HK-2 (cell line): ENCODE measurements around the gene SLC6A3.
"Not testable (repeated sequence)": the region's sequence is repeated elsewhere in the genome, so short reads cannot be mapped to it uniquely, and the experiment has no call there.

Experiments
- DNase-seq: peaks from one replicate; pipeline ENCODE4 v3.0.0-alpha.2; 2018; ENCODE audit not compliant: unreplicated experiment

SLC6A3 gene

GRCh38 chr5:1478271-1479035, 33.2 kb upstream of the SLC6A3 start:
- DNase-seq, result no peak

DNA sequence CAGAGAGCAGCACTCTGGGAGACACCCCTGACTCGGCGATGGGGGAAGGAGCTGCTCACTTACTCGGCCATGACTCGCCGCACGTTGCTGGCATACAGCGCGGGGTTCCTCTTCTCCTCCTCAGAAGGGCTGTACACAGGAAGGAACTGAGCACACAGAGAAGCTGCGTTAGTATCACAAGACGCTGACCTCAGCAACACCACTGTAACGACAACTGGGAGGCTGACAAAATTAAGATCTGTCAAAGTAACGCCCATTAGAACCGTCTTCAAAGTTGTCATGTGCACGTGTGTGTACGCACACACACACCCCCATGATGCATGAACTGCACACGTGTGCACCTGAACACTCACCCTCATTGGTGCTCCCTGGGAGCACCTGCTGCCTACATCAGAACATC, 32.1 kb upstream of the SLC6A3 start:
- DNase-seq, result no peak

DNA sequence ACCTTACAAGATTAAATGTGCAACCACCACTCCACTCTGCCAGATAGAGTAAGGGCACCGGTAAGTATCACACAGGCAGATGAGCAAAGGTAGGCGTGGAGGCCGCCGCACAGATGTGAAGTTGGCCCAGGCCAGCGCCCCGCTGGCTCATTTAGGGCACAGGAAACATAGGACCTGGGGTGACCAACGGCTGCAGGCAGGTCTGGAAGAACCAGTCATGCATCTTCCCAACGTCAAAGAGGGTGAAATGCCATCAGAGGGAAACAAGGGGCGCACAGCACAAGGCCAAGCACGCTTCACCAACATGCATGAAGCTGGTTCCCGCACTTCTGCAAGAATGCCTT, 31.7 kb upstream of the SLC6A3 start:
- no peak for DNase-seq

DNA sequence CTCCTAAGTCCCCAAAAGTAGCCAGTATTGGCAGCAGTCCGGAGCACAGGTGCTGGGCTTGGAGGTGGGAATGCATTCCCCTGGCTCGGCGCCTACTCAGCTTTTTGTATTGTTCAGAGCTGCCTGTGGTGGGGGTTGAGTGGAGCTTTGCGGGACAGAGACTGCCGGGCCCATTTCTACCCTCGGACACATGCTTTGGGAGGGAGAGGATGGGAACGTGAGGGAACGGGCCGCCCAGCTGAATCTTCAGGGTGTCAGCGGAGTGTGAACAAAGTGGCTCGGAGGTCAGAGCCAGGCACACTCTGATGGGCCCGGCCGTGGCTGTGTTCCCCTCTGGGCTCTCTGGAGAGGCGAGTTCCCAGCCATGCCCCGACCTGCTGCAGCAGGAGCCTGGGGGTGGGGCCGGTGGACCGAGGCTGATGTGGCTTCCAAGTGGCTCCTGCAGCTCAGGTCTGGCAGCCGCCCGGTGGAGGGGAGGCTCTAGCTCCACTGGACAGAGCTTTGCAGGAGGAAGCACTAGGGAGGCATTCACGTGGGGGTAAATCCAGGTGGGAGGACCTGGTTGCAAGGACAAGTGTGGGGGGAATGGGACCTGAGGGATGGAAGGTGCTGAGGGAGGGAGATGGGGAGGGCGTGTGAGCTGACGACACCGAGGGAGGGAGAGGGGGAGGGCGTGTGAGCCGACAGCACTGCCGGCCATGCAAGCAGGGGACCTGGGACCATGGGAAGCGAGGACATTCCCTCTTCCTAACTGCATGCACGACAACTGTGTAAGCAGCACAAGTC, 31.1 kb upstream of the SLC6A3 start:
- no peak for DNase-seq

- DNase-seq, result not testable (repeated sequence)
Observed at GRCh38 chr5:1475544-1475900, 30.3 kb upstream of the SLC6A3 start.

DNA sequence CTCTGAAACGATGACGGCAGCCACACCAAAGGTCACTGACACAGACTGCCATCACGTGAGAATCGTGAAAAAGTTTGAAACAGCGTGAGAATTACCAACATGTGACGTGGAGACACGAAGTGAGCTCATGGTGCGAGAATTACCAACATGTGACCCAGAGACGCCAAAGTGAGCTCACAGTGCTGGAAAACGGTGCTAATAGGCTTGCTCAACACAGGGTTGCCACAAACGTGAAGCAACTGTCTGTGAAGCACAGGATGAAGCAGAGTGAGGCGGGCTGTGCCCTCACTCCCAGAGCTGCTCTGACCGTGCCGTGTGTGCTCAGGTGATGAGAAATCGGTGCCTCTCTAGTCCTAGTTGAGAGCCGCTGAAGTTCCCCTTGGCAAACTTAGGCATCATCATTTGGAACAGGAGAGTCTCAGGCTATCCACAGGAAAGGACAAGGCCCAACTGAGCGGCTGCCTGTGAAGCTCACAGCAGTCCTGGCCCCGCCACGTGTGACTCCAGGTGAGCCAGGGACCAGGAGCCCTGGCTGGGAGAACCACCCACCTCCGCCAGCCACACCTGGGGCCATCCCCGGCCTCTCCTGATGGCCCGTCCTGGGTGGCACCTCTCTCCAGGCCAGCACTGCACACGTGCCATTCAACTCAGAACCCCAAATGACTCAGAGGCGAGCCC, 29.8 kb upstream of the SLC6A3 start:
- no peak for DNase-seq

DNA sequence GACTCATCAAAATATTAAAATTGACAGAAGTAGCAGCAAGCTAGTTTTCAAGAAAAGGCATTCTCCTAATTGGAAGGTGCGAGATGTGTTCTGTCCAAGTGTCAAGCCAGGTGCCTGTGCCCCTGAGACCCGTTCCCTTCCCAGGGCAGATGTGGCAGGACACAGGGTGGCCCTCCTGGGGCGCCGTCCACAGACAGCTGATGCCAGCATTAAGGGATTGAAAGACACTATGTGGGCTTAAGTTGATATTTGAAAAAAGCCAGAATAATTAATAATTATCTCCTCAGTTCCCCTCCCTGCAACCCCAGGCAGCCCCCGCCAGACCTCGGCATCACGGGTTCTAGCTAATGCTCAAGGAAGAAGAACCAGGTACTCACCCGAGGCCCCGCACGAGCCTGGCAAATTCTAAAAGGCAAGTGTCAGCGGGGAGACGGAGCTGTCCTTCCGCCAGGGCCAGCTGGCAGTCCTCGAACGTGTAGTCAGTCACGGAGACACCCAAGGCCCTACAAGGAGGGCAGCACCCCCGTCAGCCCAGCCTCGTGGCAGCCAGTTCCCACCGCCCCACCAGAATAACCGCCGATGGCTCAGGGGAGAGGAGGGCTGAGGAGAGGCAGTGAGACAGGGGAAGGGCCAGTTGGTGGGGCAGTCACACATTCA, 29.1 kb upstream of the SLC6A3 start:
- no peak for DNase-seq

- DNase-seq, result no peak
Observed at GRCh38 chr5:1473746-1474145, 28.5 kb upstream of the SLC6A3 start.

DNA sequence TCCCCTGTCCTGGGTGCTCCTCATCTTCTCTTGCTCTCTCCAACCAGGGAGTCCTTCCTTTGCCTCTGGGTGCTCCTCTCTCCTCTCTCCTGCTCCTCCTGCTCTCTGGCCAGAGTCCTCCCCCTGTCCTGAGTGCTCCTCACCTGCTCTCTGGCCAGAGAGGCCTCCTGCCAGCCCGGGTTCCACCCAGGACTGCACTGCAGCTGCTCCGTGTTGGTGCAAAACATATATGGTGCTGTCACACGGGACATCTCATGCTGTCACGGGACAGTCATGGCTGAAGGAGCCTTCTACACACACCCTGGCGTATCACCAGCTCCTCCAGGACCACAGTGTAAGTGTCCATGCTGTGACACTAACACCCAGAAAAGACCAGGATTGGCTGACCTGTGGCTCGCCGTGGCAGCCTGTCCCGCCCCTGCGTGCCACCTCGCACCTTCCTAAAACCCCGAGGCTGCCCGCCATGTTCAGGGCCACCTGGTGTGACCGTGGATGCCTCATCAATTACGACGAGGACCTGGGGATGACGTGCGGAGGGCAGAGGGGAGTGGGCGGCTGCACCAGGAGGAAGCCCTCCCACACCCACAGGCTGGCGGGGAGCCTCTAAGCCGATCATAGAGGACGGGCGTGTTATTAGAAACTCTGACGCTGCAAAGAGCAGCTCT, 27.9 kb upstream of the SLC6A3 start:
- no peak for DNase-seq

- no peak for DNase-seq
Observed at GRCh38 chr5:1471997-1472963, 27.0 kb upstream of the SLC6A3 start.

DNA sequence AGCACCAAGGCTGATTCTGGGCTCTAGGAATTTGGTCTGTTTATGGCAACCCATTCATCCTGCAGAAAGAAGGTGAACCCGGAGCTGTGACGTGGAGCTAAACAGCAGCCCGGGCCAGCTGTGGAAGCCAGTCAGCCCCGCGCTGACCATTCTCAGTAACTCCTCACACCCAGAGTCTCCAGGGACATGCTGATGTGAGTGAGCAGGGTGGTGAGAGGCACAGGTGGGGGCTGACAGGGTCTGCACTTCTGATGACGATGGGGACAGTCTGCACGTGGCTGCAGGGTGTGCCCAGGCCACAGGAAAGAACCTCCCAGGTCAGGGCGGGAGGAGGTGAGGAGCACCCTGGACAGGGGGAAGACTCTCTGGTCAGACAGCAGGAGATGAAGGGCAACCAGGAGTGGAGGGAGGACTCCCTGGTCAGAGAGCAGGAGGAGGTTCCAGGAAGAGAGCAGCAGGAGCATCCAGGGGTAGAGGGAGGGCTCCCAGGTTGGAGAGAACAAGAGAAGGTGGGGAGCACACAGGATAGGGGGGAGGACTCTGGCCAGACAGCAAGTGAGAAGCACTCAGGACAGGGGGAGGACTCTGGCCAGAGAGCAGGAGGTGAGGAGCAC, 26.1 kb upstream of the SLC6A3 start:
- DNase-seq, result no peak

- DNase-seq, result no peak
Observed at GRCh38 chr5:1470762-1471211, 25.5 kb upstream of the SLC6A3 start.

GRCh38 chr5:1468629-1469527, 23.6 kb upstream of the SLC6A3 start:
- no peak for DNase-seq

- no peak for DNase-seq
Observed at GRCh38 chr5:1468247-1468612, 23.0 kb upstream of the SLC6A3 start.

DNA sequence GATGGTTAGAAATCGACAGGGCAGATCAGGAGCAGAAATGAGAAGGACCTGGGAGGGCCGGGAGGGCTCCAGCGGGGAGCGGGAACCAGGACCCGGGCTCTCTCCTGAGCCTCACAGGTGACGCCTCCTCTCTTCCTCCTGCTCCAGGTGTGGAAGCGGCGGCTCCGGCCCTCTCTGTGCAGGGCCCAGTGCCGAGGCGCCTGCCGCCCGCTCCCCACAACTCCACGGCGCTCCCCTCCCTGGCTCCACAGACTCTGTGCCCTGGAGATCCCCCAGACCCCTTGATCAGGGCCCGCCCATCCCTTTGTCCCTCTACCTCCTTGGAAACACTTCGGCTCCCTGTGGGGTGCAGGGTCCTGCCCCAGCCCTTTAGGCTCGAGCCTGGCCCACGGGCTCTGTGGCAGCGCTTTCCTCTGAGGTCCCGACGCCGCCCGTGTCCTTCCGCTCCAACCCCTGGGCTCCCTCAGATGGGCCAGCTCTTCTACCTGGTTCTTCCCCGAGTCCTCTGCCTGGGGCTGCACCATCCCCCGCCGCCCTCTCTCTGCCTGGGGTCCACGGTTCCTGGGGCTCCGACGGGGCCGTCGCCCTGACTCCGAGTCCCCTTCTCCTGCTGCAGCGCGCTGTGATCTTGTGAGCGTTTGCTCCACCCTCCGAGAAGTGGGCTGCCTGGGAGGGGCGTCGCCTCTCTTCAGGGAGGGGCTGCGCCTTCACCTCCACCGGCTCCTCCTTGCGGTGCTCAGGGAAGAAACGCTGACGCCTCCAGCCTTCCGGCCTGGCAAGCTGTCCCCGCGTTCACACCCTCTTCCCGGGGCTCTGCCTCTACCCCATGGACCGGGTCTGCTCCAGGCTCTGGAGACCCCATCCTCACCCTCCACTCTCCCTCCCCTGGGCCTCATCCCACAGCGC, 22.4 kb upstream of the SLC6A3 start:
- DNase-seq, result no peak

DNA sequence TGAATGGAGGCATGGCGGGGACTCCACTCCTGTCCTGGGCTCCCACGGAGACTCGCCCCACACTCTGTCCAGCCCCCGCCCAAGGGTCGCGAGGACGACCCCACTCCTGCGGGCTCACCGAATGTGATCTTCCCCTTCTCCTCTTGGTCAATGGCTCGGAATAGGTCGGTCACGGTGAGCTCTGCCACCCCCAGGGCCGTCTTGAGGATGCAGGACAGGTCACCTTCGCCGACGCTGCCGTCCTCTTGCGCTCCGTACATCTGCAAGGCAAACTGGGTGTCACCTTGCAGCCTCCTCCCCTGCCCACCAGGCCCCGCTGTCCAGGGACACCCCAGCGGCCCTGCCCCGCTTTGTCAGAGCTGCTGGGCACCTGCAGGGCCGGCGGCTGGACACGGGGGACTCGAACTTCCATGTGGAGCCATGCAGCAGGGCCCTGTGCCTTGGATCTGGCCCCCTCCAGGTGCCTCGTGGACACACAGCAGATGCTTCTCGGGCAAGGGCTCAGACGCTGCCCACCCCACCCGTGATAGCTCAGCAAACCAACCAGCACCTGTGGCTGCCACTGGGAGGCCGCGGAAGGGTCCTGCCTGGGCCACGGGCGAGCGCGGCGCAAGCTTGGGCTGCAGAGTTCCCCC, 21.5 kb upstream of the SLC6A3 start:
- DNase-seq, result no peak

DNA sequence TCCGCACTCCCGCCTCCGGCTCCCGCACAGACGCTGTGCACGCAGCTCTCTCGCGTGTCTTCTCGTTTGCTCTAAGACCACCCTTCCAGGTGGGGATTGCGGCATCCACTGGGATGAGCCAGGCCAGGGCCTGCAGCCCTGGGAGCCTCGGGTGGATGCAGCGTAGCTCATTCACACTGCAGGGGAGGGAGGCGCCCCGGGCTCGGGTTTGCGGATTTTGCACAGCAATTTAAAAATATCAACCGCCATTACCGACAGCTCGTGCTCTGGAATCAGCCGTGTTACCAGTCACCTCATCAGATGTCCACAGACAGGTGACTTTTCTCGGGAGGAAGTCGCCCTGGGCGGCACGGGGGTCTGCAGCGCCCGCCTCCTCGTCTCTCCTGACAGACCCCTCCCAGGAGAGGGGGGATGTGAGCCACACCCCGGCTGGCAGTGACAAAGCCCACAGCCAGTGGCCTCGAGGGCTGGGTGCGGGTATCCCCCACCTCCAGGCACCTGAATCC, 20.8 kb upstream of the SLC6A3 start:
- DNase-seq, result no peak
